Measurements from ENCODE around the gene APOL4.
"Not testable (repeated sequence)": the region's sequence is repeated elsewhere in the genome, so short reads cannot be mapped to it uniquely, and the experiment has no call there.

The APOL4 gene

GRCh38 chr22:36153501-36154422 lies 47.8 kb downstream of the APOL4 start:
- DNase-seq (ENCODE audit: low read depth) = no peak

GRCh38 chr22:36152821-36153220 lies 48.8 kb downstream of the APOL4 start:
- DNase-seq (ENCODE audit: low read depth) = not testable (repeated sequence)

DNA sequence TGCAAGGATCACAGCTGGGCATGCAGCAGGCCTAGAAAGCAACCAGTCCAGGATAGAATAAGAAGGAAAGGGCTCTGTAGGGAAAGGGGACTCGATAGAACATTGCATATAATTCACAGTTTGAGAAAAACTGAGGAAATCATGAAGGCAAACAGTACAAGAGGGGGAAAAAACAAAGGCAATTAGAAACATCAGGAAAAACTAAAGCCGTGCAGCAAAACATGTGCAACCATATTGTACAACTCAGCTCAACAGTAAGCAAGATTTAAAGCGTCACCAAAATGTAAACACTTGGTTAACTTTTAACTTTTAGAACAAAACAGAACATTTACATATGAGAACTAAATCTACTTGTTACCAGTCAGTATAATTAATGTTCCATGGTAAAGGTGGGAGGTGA lies 49.5 kb downstream of the APOL4 start:
- no peak for DNase-seq (ENCODE audit: low read depth)

DNA sequence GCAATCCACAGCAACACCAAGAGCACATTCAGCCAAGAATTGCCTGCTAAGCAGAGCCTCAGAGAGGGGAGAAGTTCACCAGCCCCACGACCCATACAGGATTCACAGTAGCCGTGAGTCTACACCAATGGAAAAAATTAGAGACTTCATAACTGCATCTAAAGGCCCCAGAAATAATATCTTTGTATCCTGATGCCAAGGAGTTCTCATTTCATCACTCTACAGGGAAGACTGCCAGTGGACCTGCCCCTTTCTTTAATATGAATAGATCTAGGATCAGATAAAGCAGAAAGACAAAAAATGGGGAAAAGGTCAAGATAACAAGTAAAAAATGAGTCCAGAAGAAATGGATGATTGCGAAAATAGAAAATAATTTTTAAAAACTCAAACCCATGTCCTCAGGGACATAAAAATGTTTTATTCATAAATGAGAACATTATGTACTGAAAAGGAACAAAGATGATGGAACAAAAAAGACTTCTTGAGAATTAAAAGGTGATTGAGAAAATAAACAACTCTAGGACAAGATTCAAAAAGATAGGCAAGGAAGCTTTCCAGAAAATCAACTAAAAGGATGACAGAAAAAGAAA lies 50.5 kb downstream of the APOL4 start:
- no peak for DNase-seq (ENCODE audit: low read depth)

- no peak for DNase-seq (ENCODE audit: low read depth)
Observed at GRCh38 chr22:36149441-36149840, 52.2 kb downstream of the APOL4 start.

DNA sequence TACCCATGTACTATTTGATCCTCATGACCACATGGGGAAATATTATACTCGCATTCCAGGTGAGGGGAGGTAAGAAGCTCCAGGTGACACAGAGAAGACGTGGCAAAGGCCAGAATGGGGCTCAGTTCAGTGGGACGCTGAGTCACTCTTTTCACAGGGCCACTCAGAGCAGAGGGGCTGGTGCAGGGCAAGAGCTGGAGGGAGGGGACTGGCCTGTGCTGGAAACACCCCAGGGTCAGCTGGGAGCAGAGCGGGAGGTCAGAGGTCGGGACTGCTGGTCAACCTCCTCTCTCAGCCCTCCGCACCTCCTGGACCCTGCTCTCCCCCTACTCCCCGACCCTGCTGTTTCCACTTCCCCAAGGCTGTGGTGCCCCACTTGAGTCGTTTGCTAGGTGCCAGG lies 53.2 kb downstream of the APOL4 start:
- DNase-seq (ENCODE audit: low read depth) = no peak

DNA sequence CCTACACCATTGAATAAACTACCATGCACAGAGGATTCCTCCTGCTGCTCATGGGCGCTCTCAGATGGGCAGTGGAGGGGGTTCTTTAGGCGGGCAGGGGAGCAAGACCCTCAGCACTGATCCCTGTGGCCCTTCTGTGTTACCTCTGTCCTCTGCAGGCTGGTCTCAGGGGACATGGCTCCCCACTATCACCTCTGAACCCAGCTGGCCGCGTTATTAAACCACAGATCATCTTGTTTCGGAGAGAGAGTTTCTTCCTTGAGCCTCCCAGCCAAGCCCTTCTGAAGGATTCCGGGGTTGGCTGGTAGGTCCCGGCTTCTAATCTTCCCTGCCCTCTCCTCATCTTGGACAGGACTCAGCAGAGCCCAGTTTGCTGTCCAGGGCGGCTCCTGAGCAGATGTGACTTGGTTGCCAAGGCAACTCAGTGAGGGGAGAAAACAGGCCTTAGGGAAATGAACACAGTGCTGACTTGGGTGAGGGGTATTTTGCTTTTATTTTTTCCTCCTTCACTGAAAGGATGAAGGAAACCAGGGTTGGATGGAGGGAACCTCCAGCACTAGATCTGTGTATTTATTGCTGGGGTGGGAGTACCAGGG lies 54.3 kb downstream of the APOL4 start:
- DNase-seq (ENCODE audit: low read depth) = no peak

DNA sequence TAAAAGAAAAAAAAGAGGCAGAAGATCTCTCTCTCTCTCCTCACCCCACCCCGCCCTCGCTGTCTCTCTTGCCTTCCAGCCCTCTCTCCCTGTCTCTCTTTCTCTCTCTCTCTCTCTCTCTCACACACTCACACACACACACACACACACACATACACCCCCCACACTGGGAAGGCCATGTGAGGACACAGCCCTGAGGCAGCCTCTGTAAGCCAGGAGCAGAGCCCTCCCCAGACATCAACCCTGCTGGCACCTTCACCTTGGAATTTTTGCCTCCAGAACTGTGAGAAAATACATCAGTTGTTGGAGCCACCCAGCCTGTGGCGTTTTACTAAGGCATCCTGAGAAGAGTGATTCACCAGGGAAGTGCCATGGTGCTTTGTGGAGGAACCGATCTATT lies 55.7 kb downstream of the APOL4 start:
- no peak for DNase-seq (ENCODE audit: low read depth)

DNA sequence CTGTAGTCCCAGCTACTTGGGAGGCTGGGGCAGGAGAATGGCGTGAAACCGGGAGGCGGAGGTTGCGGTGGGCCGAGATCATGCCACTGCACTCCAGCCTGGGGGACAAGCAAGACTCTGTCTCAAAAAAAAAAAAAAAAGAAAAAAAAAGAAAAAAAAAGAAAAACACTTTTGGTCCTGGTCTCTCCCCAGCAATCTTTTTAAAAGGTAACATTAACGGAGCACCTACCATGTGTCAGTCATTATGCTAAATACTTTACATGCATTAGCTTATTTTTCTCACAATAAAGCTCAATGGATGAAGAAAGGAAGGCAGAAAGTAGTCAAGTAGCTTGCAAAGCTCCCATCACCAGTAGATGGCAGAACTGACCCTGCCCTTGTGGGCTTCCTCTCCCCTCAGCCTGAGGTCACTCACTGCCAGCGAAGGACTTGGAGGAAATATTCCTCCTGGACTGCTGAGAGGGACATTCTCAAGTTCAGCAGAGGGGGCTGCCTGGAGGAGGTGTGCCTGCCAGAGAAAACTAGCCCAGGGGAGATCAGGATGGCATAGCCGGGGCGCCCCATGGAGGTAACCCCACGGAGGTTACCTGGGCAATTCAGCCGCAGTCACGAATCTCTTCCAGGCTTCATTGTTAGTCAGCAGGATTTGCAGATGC lies 56.6 kb downstream of the APOL4 start:
- DNase-seq (ENCODE audit: low read depth) = no peak

DNA sequence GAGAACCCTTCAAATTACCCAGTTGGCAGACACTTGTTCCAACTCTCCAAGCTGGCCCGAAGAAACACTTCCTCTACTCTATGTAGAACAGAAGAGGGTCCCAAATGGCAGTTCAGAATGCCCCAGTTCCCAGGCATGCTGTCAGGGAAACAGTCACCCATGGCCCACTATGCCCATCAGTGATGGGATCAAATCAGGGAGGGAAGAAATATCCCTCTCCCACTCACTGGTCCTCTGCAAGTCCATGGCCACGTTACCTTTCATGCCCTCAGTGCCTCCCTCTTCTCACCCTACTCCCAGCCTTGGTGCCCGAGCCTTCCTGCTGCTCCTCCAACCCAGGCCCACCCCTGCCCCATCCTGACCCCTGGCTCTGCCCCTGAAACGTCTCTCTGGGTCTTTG lies 57.7 kb downstream of the APOL4 start:
- DNase-seq (ENCODE audit: low read depth) = no peak

DNA sequence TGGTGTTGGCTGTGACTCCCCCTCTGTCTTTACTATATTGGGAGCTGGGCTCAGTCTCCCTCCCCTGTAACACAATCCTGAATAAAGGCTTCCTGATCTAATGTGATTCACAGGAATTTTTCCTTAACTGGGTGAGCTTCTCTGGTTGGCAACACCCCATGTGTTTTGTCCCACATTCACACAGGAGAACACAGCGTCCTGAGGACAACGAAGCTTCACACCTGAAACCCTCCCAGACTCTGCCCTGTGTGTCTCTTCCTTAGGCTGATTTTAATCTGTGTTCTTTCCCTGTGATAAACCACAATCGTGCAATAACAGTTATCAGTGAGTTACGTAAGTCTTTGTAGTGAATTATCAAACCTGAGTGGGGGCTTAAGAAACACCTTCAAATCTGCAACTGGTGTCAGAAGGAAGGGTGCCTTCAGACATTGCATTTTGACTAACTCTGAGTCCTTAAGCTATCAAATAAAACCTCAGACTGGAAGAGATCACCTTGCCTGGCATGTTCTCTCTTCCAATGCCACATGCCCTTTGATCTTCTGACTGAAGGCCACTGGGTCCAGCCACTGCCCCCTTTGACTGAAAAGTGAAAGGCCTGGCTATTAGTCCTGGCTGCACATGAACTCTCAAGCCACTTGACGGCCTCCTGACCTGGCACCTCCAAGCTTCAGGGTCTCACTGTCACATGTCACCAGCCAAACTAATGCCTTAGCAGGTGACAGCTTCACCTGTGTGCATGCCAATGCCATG lies 58.4 kb downstream of the APOL4 start:
- DNase-seq (ENCODE audit: low read depth) = no peak

DNA sequence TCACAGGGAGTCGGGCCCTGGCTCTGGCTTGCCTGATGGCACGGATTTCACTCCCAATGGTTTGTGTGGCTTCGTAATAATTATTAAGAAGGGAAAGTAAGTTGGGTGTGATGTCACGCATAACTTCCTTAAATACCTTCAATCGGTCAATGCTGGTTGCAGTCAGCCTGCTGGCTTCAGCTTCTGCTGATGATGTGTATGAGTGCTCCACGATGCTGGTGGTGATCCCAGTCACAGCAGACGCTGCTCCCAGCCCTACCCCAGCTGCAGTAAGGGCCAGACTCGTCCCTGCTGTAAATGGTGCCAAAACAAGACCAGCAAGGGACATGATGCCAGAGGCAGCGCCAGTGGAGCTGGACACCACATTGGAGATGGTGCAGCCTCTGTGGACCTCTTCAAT lies 60.1 kb downstream of the APOL4 start:
- no peak for DNase-seq (ENCODE audit: low read depth)
